H9 (cell line): ENCODE results near the gene SMYD4. TPM values are rescaled to one million over a fixed set of nuclear protein-coding genes. Genes with fewer than 3 reads are reported as not detected.
"Not testable (repeated sequence)": the region's sequence is repeated elsewhere in the genome, so short reads cannot be mapped to it uniquely, and the experiment has no call there.

Experiments used
- DNase-seq: peaks from one replicate; pipeline ENCODE4 v3.0.0-alpha.2; 2017
- H2AFZ ChIP-seq: one replicate; pipeline ENCODE4 v1.6.1; 2013; ENCODE audit warnings: mild to moderate bottlenecking, low read length, control low read depth, moderate library complexity
- H2AK5ac ChIP-seq: 2 replicates; pipeline ENCODE4 v1.6.1; 2013; ENCODE audit warnings: low read length, control low read depth, mixed read lengths; ENCODE audit not compliant: insufficient read length
- H2BK120ac ChIP-seq: one replicate; pipeline ENCODE4 v1.6.1; 2013; ENCODE audit warnings: low read depth, mild to moderate bottlenecking, low read length, control low read depth, inconsistent platforms; ENCODE audit not compliant: poor library complexity, severe bottlenecking
- H2BK12ac ChIP-seq: 2 replicates; pipeline ENCODE4 v1.6.1; 2013; ENCODE audit warnings: low read length, control low read depth, mixed read lengths, low read depth; ENCODE audit not compliant: insufficient read length
- H2BK15ac ChIP-seq: 2 replicates; pipeline ENCODE4 v1.6.1; 2013; ENCODE audit warnings: low read depth, low read length, control low read depth
- H2BK20ac ChIP-seq: one replicate; pipeline ENCODE4 v1.6.1; 2013; ENCODE audit warnings: low read depth, mild to moderate bottlenecking, low read length, control low read depth, inconsistent platforms; ENCODE audit not compliant: poor library complexity, severe bottlenecking
- H2BK5ac ChIP-seq: 2 replicates; pipeline ENCODE4 v1.6.1; 2013; ENCODE audit warnings: low read length, control low read depth, mixed read lengths; ENCODE audit not compliant: insufficient read length
- H3K14ac ChIP-seq: 2 replicates; pipeline ENCODE4 v1.6.1; 2013; ENCODE audit warnings: low read length, control low read depth; ENCODE audit not compliant: insufficient read depth
- H3K18ac ChIP-seq: 2 replicates; pipeline ENCODE4 v1.6.1; 2013; ENCODE audit warnings: low read depth, mild to moderate bottlenecking, mixed read lengths, low read length, control low read depth; ENCODE audit not compliant: insufficient read length
- H3K23ac ChIP-seq: 2 replicates; pipeline ENCODE4 v1.6.1; 2013; ENCODE audit warnings: low read length, control low read depth, mixed read lengths, low read depth; ENCODE audit not compliant: insufficient read length
- H3K23me2 ChIP-seq: 2 replicates; pipeline ENCODE4 v1.6.1; 2013; ENCODE audit warnings: low read depth, mild to moderate bottlenecking, mixed read lengths, low read length, control low read depth; ENCODE audit not compliant: insufficient read length, poor library complexity, severe bottlenecking
- H3K27ac ChIP-seq: 2 replicates; pipeline ENCODE4 v1.5.1; 2013; ENCODE audit warnings: low read length, control low read depth, mixed read lengths, low read depth; ENCODE audit not compliant: insufficient read length
- H3K27me3 ChIP-seq: 2 replicates; pipeline ENCODE4 v1.6.1; 2013; ENCODE audit warnings: low read length, control low read depth, inconsistent platforms; ENCODE audit not compliant: insufficient read depth
- H3K4ac ChIP-seq: 2 replicates; pipeline ENCODE4 v1.6.1; 2013; ENCODE audit warnings: low read depth, mild to moderate bottlenecking, control low read depth, inconsistent platforms, low read length, moderate library complexity
- H3K4me1 ChIP-seq: 2 replicates; pipeline ENCODE4 v1.6.1; 2013; ENCODE audit warnings: low read length, control low read depth, inconsistent platforms; ENCODE audit not compliant: insufficient read depth
- H3K4me2 ChIP-seq: 2 replicates; pipeline ENCODE4 v1.6.1; 2013; ENCODE audit warnings: low read length, control low read depth, mixed read lengths; ENCODE audit not compliant: insufficient read length, insufficient read depth
- H3K56ac ChIP-seq: 2 replicates; pipeline ENCODE4 v1.6.1; 2013; ENCODE audit warnings: low read depth, mild to moderate bottlenecking, mixed read lengths, low read length, control low read depth; ENCODE audit not compliant: insufficient read length
- H3K79me1 ChIP-seq: 2 replicates; pipeline ENCODE4 v1.6.1; 2013; ENCODE audit warnings: low read depth, mild to moderate bottlenecking, moderate library complexity, low read length, control low read depth, inconsistent platforms; ENCODE audit not compliant: insufficient read depth, poor library complexity, severe bottlenecking
- H3K79me2 ChIP-seq: 2 replicates; pipeline ENCODE4 v1.6.1; 2013; ENCODE audit warnings: low read length, control low read depth, inconsistent platforms; ENCODE audit not compliant: insufficient read depth
- H3K9ac ChIP-seq: 2 replicates; pipeline ENCODE4 v1.6.1; 2013; ENCODE audit warnings: low read length, control low read depth, mixed read lengths; ENCODE audit not compliant: insufficient read length; ENCODE audit errors: extremely low read depth
- H3K9me3 ChIP-seq: one replicate; pipeline ENCODE4 v1.6.1; 2013; ENCODE audit warnings: low read depth, low read length, inconsistent platforms; ENCODE audit not compliant: control insufficient read depth
- H3T11ph ChIP-seq: one replicate; pipeline ENCODE4 v1.6.1; 2013; ENCODE audit warnings: mild to moderate bottlenecking, low read length, control low read depth, inconsistent platforms
- H4K20me1 ChIP-seq: one replicate; pipeline ENCODE4 v1.6.1; 2013; ENCODE audit not compliant: control insufficient read depth, insufficient read length, insufficient read depth
- H4K5ac ChIP-seq: 2 replicates; pipeline ENCODE4 v1.6.1; 2013; ENCODE audit warnings: low read depth, mild to moderate bottlenecking, mixed read lengths, low read length, control low read depth; ENCODE audit not compliant: insufficient read length
- H4K8ac ChIP-seq: replicated peaks from 2 replicates; pipeline ENCODE4 v1.6.1; 2013; ENCODE audit warnings: low read length, control low read depth, mixed read lengths, low read depth; ENCODE audit not compliant: insufficient read length
- H4K91ac ChIP-seq: 2 replicates; pipeline ENCODE4 v1.6.1; 2013; ENCODE audit warnings: low read depth, mild to moderate bottlenecking, moderate library complexity, mixed read lengths, low read length, control low read depth; ENCODE audit not compliant: insufficient read length
- H3K27ac Mint-ChIP-seq, 3 experiments: 2 replicates in 2 of 3; 3 replicates in 1 of 3; pipeline ENCODE4 v1.8.0; 2020 to 2021; ENCODE audit warnings: mixed read lengths in 3 of 3, mild to moderate bottlenecking in 1 of 3, moderate library complexity in 1 of 3
- H3K27me3 Mint-ChIP-seq: 2 replicates; pipeline ENCODE4 v1.8.0; 2021; ENCODE audit warnings: low read depth, mild to moderate bottlenecking, moderate library complexity, mixed read lengths
- H3K36me3 Mint-ChIP-seq, 3 experiments: 2 replicates in 2 of 3; 3 replicates in 1 of 3; pipeline ENCODE4 v1.8.0; 2020 to 2021; ENCODE audit warnings: low read depth in 3 of 3, mixed read lengths in 3 of 3; ENCODE audit not compliant: insufficient read depth in 1 of 3
- H3K4me1 Mint-ChIP-seq, 2 experiments: 2 replicates each; pipeline ENCODE4 v1.8.0; 2020; ENCODE audit warnings: mixed read lengths in 2 of 2
- H3K4me3 Mint-ChIP-seq, 2 experiments: 2 replicates in 1 of 2; 3 replicates in 1 of 2; pipeline ENCODE4 v1.8.0; 2020 to 2021; ENCODE audit warnings: mild to moderate bottlenecking in 2 of 2, mixed read lengths in 2 of 2, moderate library complexity in 1 of 2
- H3K9me3 Mint-ChIP-seq, 2 experiments: 2 replicates in 1 of 2; 3 replicates in 1 of 2; pipeline ENCODE4 v1.8.0; 2020; ENCODE audit warnings: mild to moderate bottlenecking in 2 of 2, mixed read lengths in 2 of 2, moderate library complexity in 1 of 2
- CTCF ChIP-seq: fragments of 200-600 bp; sonication (generic); conservative IDR thresholded peaks from 3 replicates; pipeline ENCODE4 v1.8.0; 2021; ENCODE audit warnings: antibody characterized with exemption, mild to moderate bottlenecking
- WGBS: extraction: QIAGEN DNeasy Blood & Tissue Kit; methylation state at CpG from one replicate; pipeline ENCODE4 v1.1.7; 2013; ENCODE audit warnings: missing lambda C conversion rate, low lambda C conversion rate, mixed read lengths; ENCODE audit not compliant: insufficient read length; ENCODE audit errors: extremely low coverage; 5-methylcytosine and 5-hydroxymethylcytosine counted together
- total RNA-seq: library from RNA; stranded (reverse); gene quantifications from 2 replicates; pipeline ENCODE4 v1.2.1, GENCODE V29; 2021

The SMYD4 gene
- total RNA-seq, 1 experiment from 2014 or later, result 28.8 TPM

- H3K14ac ChIP-seq, result no peak overlapping the region
- no peak overlapping the region for H3K4ac ChIP-seq
- H3K18ac ChIP-seq, result no peak overlapping the region
- no peaks in the 10 kb centered on the region for H3K4me1 ChIP-seq
- Mint-ChIP-seq H3K36me3 (peaks cover 14 to 43% (median 27%) of the 10 kb centered on the region in 3 experiments; a peak in 6 of 7 replicates), H3K4me3 (no peak overlapping the region), H3K27ac (no peak overlapping the region), H3K9me3 (no peaks in the 10 kb centered on the region), H3K4me1 (no peaks in the 10 kb centered on the region), H3K27me3 (no peaks in the 10 kb centered on the region)
- H3K9me3 ChIP-seq, result no peaks in the 10 kb centered on the region
- H4K91ac ChIP-seq, result no peak overlapping the region
- no peaks in the 10 kb centered on the region for H3K23me2 ChIP-seq
- H3K56ac ChIP-seq, result no peak overlapping the region
- no peak overlapping the region for H3K27ac ChIP-seq
- H2BK15ac ChIP-seq, result no peak overlapping the region
- no peak overlapping the region for H3K23ac ChIP-seq
- DNase-seq, result no peak
- no peak for TF ChIP-seq CTCF
- H4K5ac ChIP-seq, result no peak overlapping the region
- H2BK5ac ChIP-seq, result no peak overlapping the region
- no peak overlapping the region for H2BK20ac ChIP-seq
- peaks cover 3% of the 10 kb centered on the region for H3K79me1 ChIP-seq
- H3K4me2 ChIP-seq, result no peak overlapping the region
- no peak overlapping the region for H2BK120ac ChIP-seq
- H3K9ac ChIP-seq, result no peak overlapping the region
- no CpG with 5 or more reads among the region's 20 CpGs for WGBS
- no peaks in the 10 kb centered on the region for H4K20me1 ChIP-seq
- no peak overlapping the region for H3T11ph ChIP-seq
- H4K8ac ChIP-seq, result no peak overlapping the region
- H3K27me3 ChIP-seq, result no peaks in the 10 kb centered on the region
- no peak overlapping the region for H2AFZ ChIP-seq
- H2AK5ac ChIP-seq, result no peak overlapping the region
- H3K79me2 ChIP-seq, result no peaks in the 10 kb centered on the region
- H2BK12ac ChIP-seq, result no peak overlapping the region
Observed at GRCh38 chr17:1810450-1811103, 19.1 kb downstream of the SMYD4 start.

GRCh38 chr17:1809815-1810214, 19.9 kb downstream of the SMYD4 start:
- H3K27me3 ChIP-seq, H4K91ac ChIP-seq, H3K4me1 ChIP-seq, H3K27ac ChIP-seq, H3K9me3 Mint-ChIP-seq, H3T11ph ChIP-seq, H2BK15ac ChIP-seq, H4K8ac ChIP-seq, DNase-seq, H2BK20ac ChIP-seq, H3K79me1 ChIP-seq, H3K56ac ChIP-seq, H4K20me1 ChIP-seq, H3K23ac ChIP-seq, H3K79me2 ChIP-seq, H3K23me2 ChIP-seq, H3K18ac ChIP-seq, H4K5ac ChIP-seq, H3K9ac ChIP-seq, H3K27ac Mint-ChIP-seq, H3K14ac ChIP-seq, H3K4me1 Mint-ChIP-seq, H3K27me3 Mint-ChIP-seq, H2BK5ac ChIP-seq, H2BK120ac ChIP-seq, H3K9me3 ChIP-seq, H2BK12ac ChIP-seq, H3K4me3 Mint-ChIP-seq, H3K4me2 ChIP-seq, H3K4ac ChIP-seq, H2AK5ac ChIP-seq, H2AFZ ChIP-seq: not testable (repeated sequence)
- no CpG with 5 or more reads among the region's 8 CpGs for WGBS
- H3K36me3 Mint-ChIP-seq, result peaks cover 14 to 45% (median 28%) of the 10 kb centered on the region in 3 experiments; a peak in 6 of 7 replicates
